SU-DHL-6 (cell line): Measurements from ENCODE around the gene ABCB8.

Experiments used
- H2AFZ ChIP-seq: fragments of 200-600 bp; sonication (generic); 2 replicates; pipeline ENCODE4 v1.6.1; 2014; ENCODE audit warnings: low read depth, mild to moderate bottlenecking, moderate library complexity, mixed read lengths, antibody characterized with exemption, low read length; ENCODE audit not compliant: severe bottlenecking
- H3F3A ChIP-seq: fragments of 200-600 bp; shearing (Covaris generic); 2 replicates; pipeline ENCODE4 v1.6.0; 2016; ENCODE audit warnings: antibody characterized with exemption, mild to moderate bottlenecking; ENCODE audit not compliant: insufficient read depth
- H3K27ac ChIP-seq: fragments of 200-600 bp; sonication (generic); 2 replicates; pipeline ENCODE4 v1.5.1; 2016; ENCODE audit warnings: low read depth, mild to moderate bottlenecking, low read length, moderate library complexity, mixed read lengths
- H3K27me3 ChIP-seq: fragments of 200-600 bp; sonication (generic), shearing (Covaris generic); 2 replicates; pipeline ENCODE4 v1.6.0; 2014; ENCODE audit warnings: mild to moderate bottlenecking, low read length
- H3K36me3 ChIP-seq: fragments of 200-600 bp; sonication (generic); 2 replicates; pipeline ENCODE4 v1.6.1; 2014; ENCODE audit warnings: mild to moderate bottlenecking, low read length, mixed read lengths
- H3K4me2 ChIP-seq: fragments of 300-600, 200-600 bp; shearing (Covaris generic), sonication (generic); 2 replicates; pipeline ENCODE4 v1.6.0; 2014; ENCODE audit warnings: low read length, low read depth, mild to moderate bottlenecking; ENCODE audit not compliant: poor library complexity, severe bottlenecking
- H3K4me3 ChIP-seq: fragments of 200-600 bp; sonication (generic); 2 replicates; pipeline ENCODE4 v1.5.1; 2014; ENCODE audit warnings: antibody characterized with exemption, low read length, mild to moderate bottlenecking, mixed read lengths; ENCODE audit not compliant: insufficient read depth, poor library complexity, severe bottlenecking
- H3K79me2 ChIP-seq: fragments of 200-600 bp; sonication (generic); 2 replicates; pipeline ENCODE4 v1.6.1; 2014; ENCODE audit warnings: mild to moderate bottlenecking, low read length, moderate library complexity; ENCODE audit not compliant: insufficient read depth
- H3K9ac ChIP-seq: fragments of 200-600 bp; sonication (generic); 2 replicates; pipeline ENCODE4 v1.7.0; 2014; ENCODE audit warnings: mild to moderate bottlenecking, low read length
- H3K9me2 ChIP-seq: fragments of 200-600 bp; sonication (generic); replicated peaks from 2 replicates; pipeline ENCODE4 v1.6.1; 2014; ENCODE audit warnings: low read length; ENCODE audit not compliant: insufficient read depth
- H3K9me3 ChIP-seq: fragments of 200-600 bp; sonication (generic); 2 replicates; pipeline ENCODE4 v1.6.1; 2014; ENCODE audit warnings: low read length, mixed read lengths; ENCODE audit not compliant: insufficient read depth
- H4K20me1 ChIP-seq: fragments of 200-600 bp; sonication (generic); 2 replicates; pipeline ENCODE4 v1.6.1; 2014; ENCODE audit warnings: low read depth, mild to moderate bottlenecking, antibody characterized with exemption, low read length, moderate library complexity, mixed read lengths
- CTCF ChIP-seq: fragments of 200-600 bp; sonication (generic); IDR thresholded peaks from one replicate; pipeline ENCODE4 v1.5.1; 2017; ENCODE audit warnings: antibody characterized with exemption, mild to moderate bottlenecking, low read length, moderate library complexity; ENCODE audit not compliant: insufficient read depth, poor library complexity, severe bottlenecking
- EZH2phosphoT487 ChIP-seq: fragments of 200-600 bp; sonication (generic), shearing (Covaris generic); conservative IDR thresholded peaks from 2 replicates; pipeline ENCODE4 v1.6.1; 2018; ENCODE audit warnings: mild to moderate bottlenecking, antibody characterized with exemption, low read length, moderate library complexity, mixed read lengths

ABCB8 gene

GRCh38 chr7:151074817-151075661 is 46.8 kb downstream of the ABCB8 start:
- no peaks in the 10 kb centered on the region for H3K9me3 ChIP-seq
- H3K27me3 ChIP-seq = no peaks in the 10 kb centered on the region
- no peaks in the 10 kb centered on the region for H4K20me1 ChIP-seq
- no peaks in the 10 kb centered on the region for H3K9me2 ChIP-seq
- no peak overlapping the region for H3K27ac ChIP-seq
- TF ChIP-seq EZH2phosphoT487 = no peak
- H3K4me2 ChIP-seq = no peak overlapping the region
- peaks cover 10% of the 10 kb centered on the region; the same call in 1 of the 2 replicates for H3F3A ChIP-seq
- H2AFZ ChIP-seq = no peak overlapping the region
- peaks cover 11% of the 10 kb centered on the region; the same call in 1 of the 2 replicates for H3K79me2 ChIP-seq
- no peak overlapping the region for H3K4me3 ChIP-seq
- no peak overlapping the region for H3K9ac ChIP-seq
- no peaks in the 10 kb centered on the region for H3K36me3 ChIP-seq

GRCh38 chr7:151075662-151075971 is 47.4 kb downstream of the ABCB8 start:
- Histone ChIP-seq H3K36me3 (no peaks in the 10 kb centered on the region), H3K4me2 (no peak overlapping the region), H3K27ac (no peak overlapping the region)

GRCh38 chr7:151075978-151076426 is 47.8 kb downstream of the ABCB8 start:
- H3K9me2 ChIP-seq = no peaks in the 10 kb centered on the region
- no peaks in the 10 kb centered on the region for H3K27me3 ChIP-seq
- no peak overlapping the region for H3K4me2 ChIP-seq
- H4K20me1 ChIP-seq = no peaks in the 10 kb centered on the region
- H3K79me2 ChIP-seq = peaks cover 15% of the 10 kb centered on the region; the same call in 1 of the 2 replicates
- H2AFZ ChIP-seq = no peak overlapping the region
- H3K27ac ChIP-seq = no peak overlapping the region
- no peak overlapping the region for H3K4me3 ChIP-seq
- peaks cover 10% of the 10 kb centered on the region; the same call in 1 of the 2 replicates for H3F3A ChIP-seq
- H3K9me3 ChIP-seq = no peaks in the 10 kb centered on the region
- no peak for TF ChIP-seq EZH2phosphoT487
- TF ChIP-seq CTCF = no peak
- no peak overlapping the region for H3K9ac ChIP-seq
- no peaks in the 10 kb centered on the region for H3K36me3 ChIP-seq

More at GRCh38 chr7:151075662-151075971, 47.4 kb downstream of the ABCB8 start:
- no peaks in the 10 kb centered on the region for H3K9me2 ChIP-seq
- no peak overlapping the region for H3K9ac ChIP-seq
- H2AFZ ChIP-seq = no peak overlapping the region
- no peaks in the 10 kb centered on the region for H3K9me3 ChIP-seq
- no peak overlapping the region for H3K4me3 ChIP-seq
- no peaks in the 10 kb centered on the region for H4K20me1 ChIP-seq
- H3K27me3 ChIP-seq = no peaks in the 10 kb centered on the region
- no peak for TF ChIP-seq EZH2phosphoT487
- no peak for TF ChIP-seq CTCF
- peaks cover 15% of the 10 kb centered on the region; the same call in 1 of the 2 replicates for H3K79me2 ChIP-seq
- H3F3A ChIP-seq = peaks cover 10% of the 10 kb centered on the region; the same call in 1 of the 2 replicates
